ENCODE results near the gene IL17RA.
A peak's percentile ranks its signal among the peaks of the same experiment; 100 is the strongest.

IL17RA gene

GRCh38 chr22:17162731-17163130, 77.9 kb downstream of the IL17RA start:
- Histone ChIP-seq H3K9me2 (replicated peaks; ENCODE audit: insufficient read depth, low read length) (no peaks in the 10 kb centered on the region), H3K27me3 (replicated peaks; ENCODE audit: insufficient read depth, low read length) (no peaks in the 10 kb centered on the region; the same call in 1 of the 2 replicates), H4K20me1 (ENCODE audit: insufficient read depth, low read length) (no peaks in the 10 kb centered on the region), H3K4me1 (ENCODE audit: low read length) (peaks cover 5% of the 10 kb centered on the region; the same call in 1 of the 2 replicates), H3K4me3 (ENCODE audit: low read length) (no peak overlapping the region), H3K36me3 (replicated peaks; ENCODE audit: insufficient read depth, low read length) (no peaks in the 10 kb centered on the region), H3K27ac (ENCODE audit: low read length) (no peak overlapping the region), H3F3A (ENCODE audit: insufficient read depth, low read length) (peaks cover 7% of the 10 kb centered on the region; the same call in 1 of the 2 replicates), H2AFZ (ENCODE audit: low read length) (no peak overlapping the region), H3K4me2 (ENCODE audit: low read depth, low read length) (no peak overlapping the region), H3K9ac (ENCODE audit: low read length) (no peak overlapping the region), H3K79me2 (ENCODE audit: low read length) (peaks cover 7% of the 10 kb centered on the region), H3K9me3 (replicated peaks; ENCODE audit: insufficient read depth, low read length) (no peaks in the 10 kb centered on the region)
- no peak for DNase-seq
- no peak for TF ChIP-seq EZH2phosphoT487 (IDR thresholded peaks at IDR 0.05; ENCODE audit: low read length)
- TF ChIP-seq CTCF (IDR thresholded peaks at IDR 0.05; ENCODE audit: low read length) = no peak
- no peak for TF ChIP-seq EZH2 (optimal IDR thresholded peaks at IDR 0.05; ENCODE audit: low read depth, low read length)

GRCh38 chr22:17164392-17165024, 79.7 kb downstream of the IL17RA start:
- Histone ChIP-seq H2AFZ (ENCODE audit: low read length) (no peak overlapping the region), H3K4me3 (ENCODE audit: low read length) (no peak overlapping the region), H3K79me2 (ENCODE audit: low read length) (no peaks in the 10 kb centered on the region), H3K4me1 (ENCODE audit: low read length) (peaks cover 4% of the 10 kb centered on the region; the same call in 1 of the 2 replicates), H3F3A (ENCODE audit: insufficient read depth, low read length) (no peaks in the 10 kb centered on the region), H4K20me1 (ENCODE audit: insufficient read depth, low read length) (no peaks in the 10 kb centered on the region), H3K36me3 (replicated peaks; ENCODE audit: insufficient read depth, low read length) (no peaks in the 10 kb centered on the region), H3K27ac (ENCODE audit: low read length) (no peak overlapping the region), H3K9me2 (replicated peaks; ENCODE audit: insufficient read depth, low read length) (no peaks in the 10 kb centered on the region), H3K9me3 (replicated peaks; ENCODE audit: insufficient read depth, low read length) (no peaks in the 10 kb centered on the region), H3K9ac (ENCODE audit: low read length) (no peak overlapping the region), H3K4me2 (ENCODE audit: low read depth, low read length) (no peak overlapping the region), H3K27me3 (replicated peaks; ENCODE audit: insufficient read depth, low read length) (peaks cover 3% of the 10 kb centered on the region; the same call in 1 of the 2 replicates)
- TF ChIP-seq EZH2phosphoT487 (IDR thresholded peaks at IDR 0.05; ENCODE audit: low read length) = no peak
- TF ChIP-seq CTCF (IDR thresholded peaks at IDR 0.05; ENCODE audit: low read length) = 0 out of 2 replicates have a peak, but pooled peaks have one; percentile 11
- no peak for TF ChIP-seq EZH2 (optimal IDR thresholded peaks at IDR 0.05; ENCODE audit: low read depth, low read length)
- no peak for DNase-seq
